K562 (cell line): ENCODE data around the gene RFX3. TPM values are rescaled to one million over a fixed set of nuclear protein-coding genes. Genes with fewer than 3 reads are reported as not detected.
A peak's percentile ranks its signal among the peaks of the same experiment; 100 is the strongest.

ENCODE experiments used
- ATAC-seq: fragments of 200-7000 bp; cut with Tn5 transposase; 3 replicates; pipeline ENCODE4 v1.9.1; 2020; ENCODE audit warnings: moderate library complexity
- BruUV-seq: library from RNA; stranded (reverse); fragments of 400-500 nt; replicated peaks from 2 replicates; lab custom pipeline; 2021; lab: Mats Ljungman, UMichigan
- CTCF ChIA-PET: fragments of 300-600 bp; formaldehyde crosslinking; extraction: SDS; loops from one replicate; lab custom pipeline; 2021; ENCODE audit warnings: low intra/inter-chr PET ratio; lab: Yijun Ruan, JAX
- POLR2A ChIA-PET: fragments of 300-600, 350-650 bp; sonication (Branson Sonifier 250); formaldehyde crosslinking; extraction: SDS; loops from one replicate; lab custom pipeline; 2021; ENCODE audit warnings: antibody characterized with exemption, inconsistent platforms; lab: Yijun Ruan, JAX
- DNase-seq, 4 experiments: peaks; one replicate each; pipeline versions ENCODE4 v3.0.0 to v3.0.0-alpha.2; 2011 to 2018; ENCODE audit warnings: low spot score in 3 of 4, mixed read lengths in 3 of 4; ENCODE audit errors: extremely low read depth in 1 of 4
- FAIRE-seq: peaks from 2 replicates; lab custom pipeline; 2011; peaks lifted over from hg19 to GRCh38; lab: Jason Lieb, UNC
- H2AFZ ChIP-seq: 2 replicates; pipeline ENCODE4 v1.6.0; 2011; ENCODE audit warnings: low read depth, low read length, control low read depth, inconsistent platforms
- H3K27ac ChIP-seq: fragments of 200-600 bp; 3 replicates; pipeline ENCODE4 v1.8.0; 2011; ENCODE audit warnings: low read depth, mild to moderate bottlenecking, control low read depth, inconsistent platforms, low read length, moderate library complexity, mixed read lengths; ENCODE audit errors: extremely low read depth
- H3K27me3 ChIP-seq, 2 experiments: fragments of 300-600 bp in 1 of 2; 2 replicates in 1 of 2; 3 replicates in 1 of 2; pipeline versions ENCODE4 v1.6.0 to v1.8.0; 2011; ENCODE audit warnings: inconsistent platforms in 2 of 2, low read length in 2 of 2, mild to moderate bottlenecking in 1 of 2, mixed read lengths in 1 of 2, moderate library complexity in 1 of 2; ENCODE audit not compliant: control insufficient read depth in 2 of 2, insufficient read depth in 2 of 2
- H3K36me3 ChIP-seq: fragments of 300-600 bp; 3 replicates; pipeline ENCODE4 v1.8.0; 2011; ENCODE audit warnings: mild to moderate bottlenecking, low read length, inconsistent platforms; ENCODE audit not compliant: control insufficient read depth, insufficient read depth
- H3K4me1 ChIP-seq, 2 experiments: fragments of 200-600 bp in 1 of 2; replicated peaks in 1 of 2; 2 replicates in 1 of 2; 3 replicates in 1 of 2; pipeline versions ENCODE4 v1.5.1 to v1.8.0; 2011; ENCODE audit warnings: inconsistent platforms in 2 of 2, low read length in 2 of 2, mild to moderate bottlenecking in 1 of 2, mixed read lengths in 1 of 2, moderate library complexity in 1 of 2; ENCODE audit not compliant: control insufficient read depth in 2 of 2, insufficient read depth in 2 of 2
- H3K4me2 ChIP-seq: 2 replicates; pipeline ENCODE4 v1.6.1; 2011; ENCODE audit warnings: low read length, control low read depth, inconsistent platforms, mixed read lengths; ENCODE audit not compliant: insufficient read depth
- H3K4me3 ChIP-seq: fragments of 200-600 bp; sonication (generic), shearing (Covaris generic); 2 replicates; pipeline ENCODE4 v1.5.1; 2016; ENCODE audit warnings: control low read depth, inconsistent platforms
- H3K79me2 ChIP-seq: fragments of 200-600 bp; 3 replicates; pipeline ENCODE4 v1.8.0; 2011; ENCODE audit warnings: low read length, inconsistent platforms; ENCODE audit not compliant: control insufficient read depth, insufficient read depth
- H3K9ac ChIP-seq, 2 experiments: 2 replicates each; pipeline versions ENCODE4 v1.6.0 to v1.6.1; 2011; ENCODE audit warnings: low read depth in 2 of 2, low read length in 2 of 2, control low read depth in 1 of 2, inconsistent platforms in 1 of 2, mild to moderate bottlenecking in 1 of 2, mixed read lengths in 1 of 2; ENCODE audit not compliant: insufficient read depth in 1 of 2
- H3K9me1 ChIP-seq: one replicate; pipeline ENCODE4 v1.6.0; 2011; ENCODE audit warnings: inconsistent platforms, mild to moderate bottlenecking, low read length, moderate library complexity; ENCODE audit not compliant: control insufficient read depth, insufficient read depth
- H3K9me3 ChIP-seq: replicated peaks from 2 replicates; pipeline ENCODE4 v1.5.1; 2011; ENCODE audit warnings: low read depth, low read length, inconsistent platforms; ENCODE audit not compliant: control insufficient read depth, insufficient read depth
- H4K20me1 ChIP-seq: replicated peaks from 2 replicates; pipeline ENCODE4 v1.6.1; 2011; ENCODE audit warnings: low read length, inconsistent platforms, mixed read lengths; ENCODE audit not compliant: control insufficient read depth, insufficient read depth
- NONO ChIP-seq, 2 experiments: fragments of 200-400 bp in 1 of 2; fragments of 450-650 bp in 1 of 2; formaldehyde crosslinking in 1 of 2; IDR thresholded peaks; 2 replicates each; pipeline ENCODE4 v1.6.1; 2017; ENCODE audit warnings: low read depth in 2 of 2, mild to moderate bottlenecking in 2 of 2, moderate library complexity in 2 of 2, low read length in 1 of 2
- RAD21 ChIP-seq, 2 experiments: fragments of 250-450 bp in 1 of 2; fragments of 450-650 bp in 1 of 2; sonication (Bioruptor Pico) in 1 of 2; formaldehyde crosslinking in 1 of 2; IDR thresholded peaks in 1 of 2; conservative IDR thresholded peaks in 1 of 2; 2 replicates each; pipeline versions ENCODE4 v1.4.0 to v1.8.0; 2020 to 2022; ENCODE audit warnings: mild to moderate bottlenecking in 2 of 2, moderate library complexity in 1 of 2
- REST ChIP-seq, 2 experiments: fragments of 450-650 bp; formaldehyde crosslinking in 1 of 2; IDR thresholded peaks; 2 replicates each; pipeline versions ENCODE4 v1.4.0 to v1.6.1; 2014 to 2020; ENCODE audit warnings: mild to moderate bottlenecking in 2 of 2, borderline replicate concordance in 1 of 2, low read depth in 1 of 2
- WGBS: fragments of 100-300 bp; shearing (Covaris generic); methylation state at CpG from one replicate; pipeline ENCODE4 v1.1.6; 2016; ENCODE audit warnings: low coverage, mixed read lengths; ENCODE audit not compliant: insufficient coverage; ENCODE audit errors: missing lambda C conversion rate; 5-methylcytosine and 5-hydroxymethylcytosine counted together
- in situ Hi-C: fragments of 300-500 bp; cut with MboI; formaldehyde crosslinking; loops from 4 replicates; pipeline ENCODE4 v1.15.0; 2018; ENCODE audit warnings: inconsistent platforms, mixed read lengths
- intact Hi-C: fragments of 100-400 bp; cut with micrococcal nuclease; formaldehyde crosslinking; loops from 2 replicates; pipeline ENCODE4 v1.14.2; 2022
- polyA plus RNA-seq, 8 experiments: library from polyadenylated mRNA; depleted of rRNA in 4 of 8; stranded (reverse) in 5 of 8; unstranded in 3 of 8; fragments of >200 nt; fragmentation: Nextera tagmentation in 2 of 8; fragmentation: Illumina TruSeq in 1 of 8; extraction: Ambion mirVana in 2 of 8; extraction: Trizol in 1 of 8; gene quantifications; 2 replicates each; pipeline versions ENCODE4 v1.2.1 to v1.2.3, GENCODE V29; 2011 to 2014; ENCODE audit warnings: inconsistent platforms in 1 of 8, missing spikeins in 1 of 8
- total RNA-seq, 7 experiments: library from RNA; depleted of rRNA in 6 of 7; stranded (reverse); fragments of >200 nt in 6 of 7; fragmentation: Illumina TruSeq in 2 of 7; extraction: Trizol in 2 of 7; gene quantifications; 2 replicates each; pipeline versions ENCODE4 v1.2.1 to v1.2.3, GENCODE V29; 2011 to 2021; ENCODE audit warnings: low replicate concordance in 1 of 7
- TF ChIP-seq, protein P1 (sequence below), 3 experiments: IDR thresholded peaks in 2 of 3; conservative IDR thresholded peaks in 1 of 3; 2 replicates each; pipeline ENCODE4 v1.5.1; 2011 to 2012; ENCODE audit warnings: low read length in 3 of 3, mild to moderate bottlenecking in 3 of 3, control low read depth in 2 of 3, improper control_type of control experiment in 1 of 3, inconsistent platforms in 1 of 3, low read depth in 1 of 3, mixed read lengths in 1 of 3, moderate library complexity in 1 of 3; ENCODE audit not compliant: insufficient read depth in 2 of 3

The RFX3 gene
- total and polyA plus RNA-seq, 9 of the 15 experiments (the other 6 are each of a cell fraction or from before 2014, with no cell fraction given) = 0.86 to 4.9 (median 2.0) TPM

- Histone ChIP-seq H3K9ac (no peak overlapping the region), H3K4me2 (no peak overlapping the region), H3K4me3 (no peak overlapping the region), H3K36me3 (no peaks in the 10 kb centered on the region), H3K79me2 (no peaks in the 10 kb centered on the region), H3K27ac (no peak overlapping the region), H3K4me1 (peaks cover 0 to 9% of the 10 kb centered on the region in 2 experiments; a peak in 2 of 5 replicates), H3K27me3 (peaks cover 0 to 24% of the 10 kb centered on the region in 2 experiments; a peak in 3 of 5 replicates), H3K9me1 (no peaks in the 10 kb centered on the region), H3K9me3 (no peaks in the 10 kb centered on the region), H4K20me1 (no peaks in the 10 kb centered on the region), H2AFZ (no peak overlapping the region)
- ChIA-PET CTCF (interaction anchor here (1.0 kb wide), 1 partner anchor 324 kb away, joined by 3 read pairs; no protein-coding TSS in a partner anchor), POLR2A (no interaction called here)
- 7% methylated on average over 36 of the region's 76 CpGs for WGBS
- TF ChIP-seq RAD21 (CRISPR knock-in tag; conservative IDR thresholded peaks at IDR 0.05 in 1 of 2, IDR thresholded peaks at IDR 0.05 in 1 of 2) (peak; percentile 21 to 38; a peak in 2 of 4 replicates), REST (IDR thresholded peaks at IDR 0.05; ENCODE audit: borderline replicate concordance) (peak; percentile 17; the same call in 1 of the 2 replicates), REST (CRISPR knock-in tag; IDR thresholded peaks at IDR 0.05; ENCODE audit: low read depth) (no peak), NONO (IDR thresholded peaks at IDR 0.05; ENCODE audit: low read depth in 2 of 2, low read length in 1 of 2) (no peak)
- TF ChIP-seq, protein P1, sequence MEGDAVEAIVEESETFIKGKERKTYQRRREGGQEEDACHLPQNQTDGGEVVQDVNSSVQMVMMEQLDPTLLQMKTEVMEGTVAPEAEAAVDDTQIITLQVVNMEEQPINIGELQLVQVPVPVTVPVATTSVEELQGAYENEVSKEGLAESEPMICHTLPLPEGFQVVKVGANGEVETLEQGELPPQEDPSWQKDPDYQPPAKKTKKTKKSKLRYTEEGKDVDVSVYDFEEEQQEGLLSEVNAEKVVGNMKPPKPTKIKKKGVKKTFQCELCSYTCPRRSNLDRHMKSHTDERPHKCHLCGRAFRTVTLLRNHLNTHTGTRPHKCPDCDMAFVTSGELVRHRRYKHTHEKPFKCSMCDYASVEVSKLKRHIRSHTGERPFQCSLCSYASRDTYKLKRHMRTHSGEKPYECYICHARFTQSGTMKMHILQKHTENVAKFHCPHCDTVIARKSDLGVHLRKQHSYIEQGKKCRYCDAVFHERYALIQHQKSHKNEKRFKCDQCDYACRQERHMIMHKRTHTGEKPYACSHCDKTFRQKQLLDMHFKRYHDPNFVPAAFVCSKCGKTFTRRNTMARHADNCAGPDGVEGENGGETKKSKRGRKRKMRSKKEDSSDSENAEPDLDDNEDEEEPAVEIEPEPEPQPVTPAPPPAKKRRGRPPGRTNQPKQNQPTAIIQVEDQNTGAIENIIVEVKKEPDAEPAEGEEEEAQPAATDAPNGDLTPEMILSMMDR (IDR thresholded peaks at IDR 0.05 in 2 of 3, conservative IDR thresholded peaks at IDR 0.05 in 1 of 3; ENCODE audit: insufficient read depth in 2 of 3, low read depth in 1 of 3, low read length in 3 of 3) = peak; percentile 29 to 39 (median 31); a peak in 3 of 6 replicates
- intact Hi-C loops = loop anchor here (5.0 kb wide), 1 partner anchor 324 kb away; no protein-coding TSS in a partner anchor
- in situ Hi-C loops = no loop called here
- no TSS peak for BruUV-seq
- ATAC-seq = peak; percentile 70
- peak in 3 of 4 experiments; percentile 4 to 26 (median 7) for DNase-seq
- no peak for FAIRE-seq
Measured at GRCh38 chr9:3181049-3181953, 344.5 kb downstream of the RFX3 start.
